Measurements from ENCODE around the gene AMPH.

GRCh38 chr7:38335128-38335491 is 296.1 kb downstream of the AMPH start:
- no peak for TF ChIP-seq CTCF (conservative IDR thresholded peaks at IDR 0.05 in 1 of 2, IDR thresholded peaks at IDR 0.05 in 1 of 2; ENCODE audit: low read depth in 1 of 2, low read length in 2 of 2)
- TF ChIP-seq EZH2 (IDR thresholded peaks at IDR 0.05; ENCODE audit: low read length, missing control alignments), result no peak
